Measurements from ENCODE around the gene CRBN.

DNA sequence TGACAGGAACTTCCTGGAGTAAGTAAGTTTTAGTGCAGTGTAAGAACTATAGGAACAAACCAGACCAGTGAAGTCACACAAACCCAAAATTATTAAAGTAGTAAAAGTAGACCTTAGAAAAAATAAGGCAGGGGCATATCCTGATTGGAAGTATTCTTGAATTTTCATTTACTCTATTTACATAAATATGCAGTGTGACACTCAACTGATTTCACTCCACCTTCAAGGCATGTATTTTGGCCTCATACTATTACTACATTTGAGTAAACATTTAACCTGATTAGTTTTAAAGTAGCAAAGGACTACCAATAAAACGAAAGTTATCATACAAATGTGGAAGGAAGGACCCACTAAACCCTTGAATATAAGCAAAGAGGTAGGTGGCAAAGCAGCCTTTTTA, 29.9 kb downstream of the CRBN start:
- no peak for TF ChIP-seq SUZ12 (IDR thresholded peaks at IDR 0.05; ENCODE audit: extremely low read depth, insufficient read depth, insufficient read length)
- TF ChIP-seq YY1 (IDR thresholded peaks at IDR 0.05; ENCODE audit: insufficient read depth, insufficient read length), result no peak

All from NT2/D1 (cell line).